ENCODE results near the gene PADI4. TPM values are rescaled to one million over a fixed set of nuclear protein-coding genes. Genes with fewer than 3 reads are reported as not detected.

The PADI4 gene
- total and polyA plus RNA-seq, 2 of the 4 experiments (the other 2 are of a cell fraction) = not detected

DNA sequence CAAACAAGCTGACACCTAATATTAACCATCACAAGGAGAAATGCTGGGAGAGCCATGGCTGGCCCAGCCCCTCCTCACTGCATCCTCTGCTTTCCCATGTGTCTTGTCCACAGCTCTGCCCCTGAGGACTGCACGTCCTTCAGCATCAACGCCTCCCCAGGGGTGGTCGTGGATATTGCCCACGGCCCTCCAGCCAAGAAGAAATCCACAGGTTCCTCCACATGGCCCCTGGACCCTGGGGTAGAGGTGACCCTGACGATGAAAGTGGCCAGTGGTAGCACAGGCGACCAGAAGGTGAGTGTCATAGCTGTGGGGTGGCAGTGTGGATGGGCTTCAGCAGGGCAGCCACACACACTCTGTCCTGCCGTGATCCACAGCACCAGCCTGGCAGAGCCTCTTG, 22.9 kb downstream of the PADI4 start:
- Histone ChIP-seq H2AFZ (replicated peaks; ENCODE audit: low read length, poor library complexity) (peak overlapping the region; percentile 14), H2AK9ac (replicated peaks; ENCODE audit: low read depth, low read length, poor library complexity) (no peak overlapping the region), H2AK5ac (ENCODE audit: low read depth, low read length) (no peak overlapping the region), H3K4me1 (ENCODE audit: control insufficient read depth, insufficient read depth, low read length) (no peaks in the 10 kb centered on the region), H2BK15ac (ENCODE audit: low read depth, low read length) (no peak overlapping the region), H3K27me3 (ENCODE audit: control insufficient read depth, insufficient read depth, low read length) (peaks cover 13% of the 10 kb centered on the region), H3K4me2 (ENCODE audit: low read depth, low read length) (no peak overlapping the region), H3K14ac (replicated peaks; ENCODE audit: low read depth, low read length) (no peak overlapping the region), H2BK5ac (ENCODE audit: low read depth, low read length, poor library complexity, severe bottlenecking) (no peak overlapping the region), H4K91ac (ENCODE audit: insufficient read depth, low read depth, low read length) (no peak overlapping the region), H3K9ac (ENCODE audit: low read depth, low read length) (no peak overlapping the region), H3K9me3 (ENCODE audit: control insufficient read depth, insufficient read depth, low read length) (peaks cover 2% of the 10 kb centered on the region), H3K56ac (ENCODE audit: extremely low read depth, insufficient read depth, low read length) (no peak overlapping the region), H3K79me1 (ENCODE audit: low read depth in 1 of 2, low read length in 2 of 2) (no peaks in the 10 kb centered on the region), H3K9me1 (ENCODE audit: insufficient read depth, low read length) (no peaks in the 10 kb centered on the region), H4K5ac (ENCODE audit: low read depth, low read length) (no peak overlapping the region), H3K4ac (ENCODE audit: low read depth, low read length) (no peak overlapping the region), H3K4me3 (ENCODE audit: insufficient read depth, low read depth, low read length) (no peak overlapping the region), H2BK20ac (ENCODE audit: low read depth, low read length) (no peak overlapping the region), H3K18ac (ENCODE audit: low read depth, low read length) (no peak overlapping the region), H3K23ac (ENCODE audit: low read depth, low read length) (no peak overlapping the region), H3K36me3 (ENCODE audit: control insufficient read depth, insufficient read depth, low read length) (no peaks in the 10 kb centered on the region), H2BK120ac (ENCODE audit: low read depth, low read length) (no peak overlapping the region), H4K20me1 (ENCODE audit: insufficient read depth, low read length) (no peaks in the 10 kb centered on the region), H3K27ac (ENCODE audit: insufficient read depth, low read length) (no peak overlapping the region), H4K8ac (ENCODE audit: low read depth in 2 of 2, low read length in 2 of 2) (no peak overlapping the region)
- intact Hi-C loops (cut with micrococcal nuclease) (loop anchor here (5.0 kb wide), 1 partner anchor 84 kb away; the partner anchor contains the start of gene PADI3), dilution Hi-C loops (cut with HindIII; ENCODE audit: low sequenced_read_pairs, unreplicated experiment) (no loop called here), in situ Hi-C loops (cut with MboI; ENCODE audit: low sequenced_read_pairs) (no loop called here)
- ChIA-PET CTCF (no interaction called here), POLR2A (ENCODE audit: unreplicated experiment) (no interaction called here)
- no CpG with 5 or more reads among the region's 7 CpGs for WGBS, 2 experiments (ENCODE audit: extremely low coverage in 2 of 2, insufficient read length in 1 of 2)
- no TSS peak for BruUV-seq (replicated peaks)
- DNase-seq (no peak), ATAC-seq (ENCODE audit: low read depth) (no peak)
- no peak for TF ChIP-seq MXI1 (IDR thresholded peaks at IDR 0.05; ENCODE audit: borderline replicate concordance, low read depth, low read length)
- TF ChIP-seq FOS (IDR thresholded peaks at IDR 0.05; ENCODE audit: low read depth, low read length) = no peak
- TF ChIP-seq MAFK (IDR thresholded peaks at IDR 0.05; ENCODE audit: low read depth, low read length) = no peak
- TF ChIP-seq NFE2L2 (IDR thresholded peaks at IDR 0.05; ENCODE audit: low read depth, low read length) = no peak

Measured in IMR-90 (cell line).